ENCODE results near the gene TMED8. TPM values are rescaled to one million over a fixed set of nuclear protein-coding genes. Genes with fewer than 3 reads are reported as not detected.

Gene TMED8
- total and polyA plus RNA-seq, 10 of the 15 experiments (the other 5 are each of a cell fraction or from before 2014, with no cell fraction given): 7.3 to 39.1 (median 26.1) TPM

GRCh38 chr14:77310026-77310425 is 66.9 kb downstream of the TMED8 start:
- TF ChIP-seq CHD4 (IDR thresholded peaks at IDR 0.05): no peak
- TF ChIP-seq ZNF384 (IDR thresholded peaks at IDR 0.05; ENCODE audit: borderline replicate concordance, low read depth, low read length): no peak
- no peak for TF ChIP-seq NFXL1 (IDR thresholded peaks at IDR 0.05; ENCODE audit: borderline replicate concordance)
- TF ChIP-seq IKZF2 (IDR thresholded peaks at IDR 0.05): no peak
- TF ChIP-seq GATAD2B (conservative IDR thresholded peaks at IDR 0.05; ENCODE audit: low read depth): no peak
- no peak for TF ChIP-seq MEF2B (IDR thresholded peaks at IDR 0.05; ENCODE audit: partially characterized antibody, poor library complexity, severe bottlenecking)
- TF ChIP-seq ZNF217 (IDR thresholded peaks at IDR 0.05): no peak
- no peak for TF ChIP-seq TCF3 (IDR thresholded peaks at IDR 0.05; ENCODE audit: borderline replicate concordance, insufficient read depth, low read depth, low read length)
- no peak for TF ChIP-seq BCLAF1 (IDR thresholded peaks at IDR 0.05)
- TF ChIP-seq ZBTB40 (IDR thresholded peaks at IDR 0.05; ENCODE audit: borderline replicate concordance): no peak
- TF ChIP-seq CHD2 (IDR thresholded peaks at IDR 0.05; ENCODE audit: borderline replicate concordance, low read depth, low read length): no peak
- TF ChIP-seq SREBF1 (IDR thresholded peaks at IDR 0.05; ENCODE audit: low read length): no peak
- no peak for TF ChIP-seq BMI1 (IDR thresholded peaks at IDR 0.05; ENCODE audit: borderline replicate concordance)
- TF ChIP-seq RUNX3 (IDR thresholded peaks at IDR 0.05; ENCODE audit: low read length): no peak
- no peak for TF ChIP-seq ETV6 (conservative IDR thresholded peaks at IDR 0.05 in 1 of 2, IDR thresholded peaks at IDR 0.05 in 1 of 2; ENCODE audit: borderline replicate concordance in 1 of 2, low read depth in 1 of 2)
- no peak for TF ChIP-seq HDGF (IDR thresholded peaks at IDR 0.05)
- no peaks in the 10 kb centered on the region for H3K79me2 ChIP-seq (ENCODE audit: control insufficient read depth, insufficient read depth, low read length)
- BruUV-seq (replicated peaks): no TSS peak
- H4K20me1 ChIP-seq (ENCODE audit: control insufficient read depth, insufficient read depth): no peaks in the 10 kb centered on the region
- no peaks in the 10 kb centered on the region; a peak in 1 of 4 replicates for H3K36me3 ChIP-seq (ENCODE audit: control insufficient read depth in 2 of 2, insufficient read depth in 2 of 2, low read length in 1 of 2)
- RAD21 ChIA-PET (ENCODE audit: unreplicated experiment): no interaction called here
- DNase-seq (ENCODE audit: low read depth, low spot score): no peak
- POLR2A ChIA-PET: no interaction called here
- FAIRE-seq: no peak
- H2AFZ ChIP-seq (ENCODE audit: control insufficient read depth, low read depth, low read length): no peak overlapping the region
- no peaks in the 10 kb centered on the region for H3K4me1 ChIP-seq (ENCODE audit: control insufficient read depth, insufficient read depth, low read length)
- in situ Hi-C loops (cut with MboI) (no loop called here), intact Hi-C loops (cut with micrococcal nuclease; ENCODE audit: unreplicated experiment) (no loop called here)
- no peak overlapping the region for H3K4me3 ChIP-seq
- H3K27ac ChIP-seq (ENCODE audit: control insufficient read depth, insufficient read depth): no peak overlapping the region
- no peak for ATAC-seq
- no peaks in the 10 kb centered on the region for H3K27me3 ChIP-seq (replicated peaks in 1 of 2; ENCODE audit: control insufficient read depth in 2 of 2, insufficient read depth in 2 of 2, low read length in 1 of 2)
- H3K9ac ChIP-seq (ENCODE audit: control insufficient read depth, insufficient read depth, low read length): no peak overlapping the region
- SMC1A ChIA-PET (ENCODE audit: uncharacterized antibody, unreplicated experiment): interaction anchor here (1.4 to 1.7 kb wide), 2 partner anchors 9 to 11 kb away, joined by 4 to 5 read pairs; no protein-coding TSS in a partner anchor
- no peak overlapping the region for H3K4me2 ChIP-seq (ENCODE audit: control insufficient read depth, insufficient read depth)
- CTCF ChIA-PET: interaction anchor here (1.4 kb wide), 2 partner anchors 18 to 159 kb away, joined by 3 read pairs; no protein-coding TSS in a partner anchor
- H3K9me3 ChIP-seq (replicated peaks; ENCODE audit: control insufficient read depth, insufficient read depth, low read length): no peaks in the 10 kb centered on the region
- 75% methylated on average over 4 of the region's 4 CpGs for WGBS (ENCODE audit: insufficient coverage, insufficient replicate concordance, low lambda C conversion rate, missing lambda C conversion rate)
